CMK (cell line): Measurements from ENCODE around the gene PIEZO2.
A peak's percentile ranks its signal among the peaks of the same experiment; 100 is the strongest.

Source experiments
- DNase-seq: peaks from one replicate; pipeline ENCODE4 v3.0.0-alpha.2; 2010; ENCODE audit warnings: low read depth

Gene PIEZO2

GRCh38 chr18:10843565-10843964, 305.8 kb downstream of the PIEZO2 start:
- no peak for DNase-seq

DNA sequence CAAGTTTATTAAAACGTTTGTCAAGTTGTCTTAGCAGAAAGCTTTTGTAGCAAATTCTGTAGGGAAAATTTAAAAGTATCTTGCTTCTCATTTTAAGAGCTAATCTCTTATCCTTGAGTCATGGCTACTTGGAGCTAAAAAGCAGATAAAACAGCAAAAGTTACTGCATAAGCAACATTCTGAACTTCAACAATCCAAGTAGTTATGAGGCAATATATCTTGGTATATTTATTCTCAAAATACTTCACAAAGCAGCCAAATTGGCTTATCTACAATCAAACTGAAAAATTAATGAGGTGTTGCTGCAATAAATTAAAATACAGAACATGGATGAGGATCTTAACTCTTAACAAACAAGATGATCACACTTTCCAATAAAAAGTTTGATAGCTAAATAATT, 306.5 kb downstream of the PIEZO2 start:
- no peak for DNase-seq

GRCh38 chr18:10842371-10842770, 307.0 kb downstream of the PIEZO2 start:
- DNase-seq, result no peak

DNA sequence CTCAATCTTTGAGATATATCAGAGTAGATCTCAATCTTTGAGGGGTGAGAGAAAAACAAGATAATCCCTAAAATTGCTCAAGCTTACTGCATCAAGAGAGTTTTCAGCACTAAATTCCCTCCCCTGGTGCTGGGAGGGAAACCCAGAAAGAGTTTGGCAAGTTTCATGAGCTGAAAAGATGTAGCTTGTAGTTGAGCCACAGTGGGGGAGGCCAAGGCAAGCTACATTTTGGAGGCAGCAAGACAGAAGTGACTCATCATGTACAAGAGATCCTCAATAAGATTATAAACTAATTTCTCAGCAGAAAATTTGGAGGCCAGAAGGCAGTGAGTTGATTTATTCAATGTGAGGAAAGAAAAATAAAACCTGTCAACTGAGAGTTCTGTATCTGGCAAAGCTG, 308.2 kb downstream of the PIEZO2 start:
- no peak for DNase-seq

- DNase-seq, result no peak
Observed at GRCh38 chr18:10840743-10841142, 308.6 kb downstream of the PIEZO2 start.

GRCh38 chr18:10839421-10839820, 309.9 kb downstream of the PIEZO2 start:
- DNase-seq, result no peak

GRCh38 chr18:10838553-10838952, 310.8 kb downstream of the PIEZO2 start:
- no peak for DNase-seq

DNA sequence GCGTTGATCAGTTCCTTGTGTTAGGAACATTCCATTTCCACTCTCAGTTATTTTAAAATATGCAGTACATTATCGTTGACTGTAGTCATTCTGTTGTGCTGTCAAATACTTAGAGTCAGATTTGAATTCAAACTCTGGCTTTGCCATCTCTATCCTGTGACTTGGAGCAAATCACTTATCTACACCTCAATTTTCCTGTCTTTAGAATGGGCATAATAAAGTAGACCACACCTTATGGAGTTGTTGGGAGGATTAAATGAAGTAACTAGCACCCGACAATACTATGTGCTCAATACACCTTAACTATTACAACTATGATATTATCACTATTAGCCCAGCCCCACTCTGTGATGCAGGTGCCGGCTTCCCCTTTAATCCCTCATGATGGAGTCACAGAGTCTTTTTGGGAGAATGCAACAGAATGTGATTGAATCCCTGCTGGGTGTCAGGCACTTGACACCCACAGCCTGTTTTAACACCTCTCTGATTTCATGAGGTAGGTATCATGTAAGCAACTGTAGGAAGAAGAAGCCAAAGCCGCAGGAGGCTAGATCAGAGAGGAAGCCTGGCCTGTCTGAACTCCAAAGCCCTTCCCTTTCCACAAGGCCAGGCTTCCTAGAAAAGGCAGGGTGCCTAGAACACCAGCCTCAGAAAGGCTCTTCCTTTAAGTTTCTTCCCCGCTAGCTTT, 315.1 kb downstream of the PIEZO2 start:
- DNase-seq, result no peak

GRCh38 chr18:10833656-10834055, 315.7 kb downstream of the PIEZO2 start:
- no peak for DNase-seq

DNA sequence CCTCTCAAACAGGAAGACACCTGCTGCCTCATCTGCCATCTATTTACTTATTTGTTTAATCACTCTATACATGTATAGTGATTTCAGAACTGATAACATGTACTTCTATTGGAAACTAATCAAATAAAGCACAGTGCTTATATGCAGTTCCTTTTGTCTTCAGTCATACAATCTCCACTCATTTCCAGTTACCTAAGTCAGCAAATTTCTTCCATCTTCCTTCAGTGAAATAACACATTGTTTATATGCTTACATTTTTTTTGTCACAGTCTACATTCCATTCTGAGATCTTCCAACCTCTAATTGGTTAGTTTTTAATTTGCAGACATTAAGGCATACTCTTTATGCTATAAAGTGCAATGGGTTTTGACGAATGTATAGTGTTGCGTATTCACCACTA, 323.0 kb downstream of the PIEZO2 start:
- DNase-seq, result no peak

GRCh38 chr18:10822456-10822855, 326.9 kb downstream of the PIEZO2 start:
- peak; percentile 21 for DNase-seq

- DNase-seq, result no peak
Observed at GRCh38 chr18:10820681-10821080, 328.7 kb downstream of the PIEZO2 start.

DNA sequence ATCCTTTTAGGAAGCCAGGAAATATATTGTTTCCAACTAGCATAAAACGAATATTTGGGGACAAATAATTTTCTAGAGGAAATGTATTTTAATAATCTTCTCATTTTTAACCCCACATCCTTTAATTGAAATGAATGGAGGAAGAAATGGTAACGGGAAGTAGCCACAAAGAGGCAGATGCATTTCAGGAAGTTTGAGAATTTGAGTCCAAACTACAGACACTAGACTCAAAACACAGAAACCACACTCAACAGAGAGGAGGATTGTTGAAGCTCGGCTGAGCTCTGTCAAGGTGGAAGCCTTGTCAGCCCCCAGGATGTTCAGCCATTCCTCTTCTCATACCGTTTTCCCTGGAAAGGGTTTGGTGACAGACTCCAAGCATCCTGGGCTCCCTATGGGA, 335.0 kb downstream of the PIEZO2 start:
- DNase-seq, result no peak

DNA sequence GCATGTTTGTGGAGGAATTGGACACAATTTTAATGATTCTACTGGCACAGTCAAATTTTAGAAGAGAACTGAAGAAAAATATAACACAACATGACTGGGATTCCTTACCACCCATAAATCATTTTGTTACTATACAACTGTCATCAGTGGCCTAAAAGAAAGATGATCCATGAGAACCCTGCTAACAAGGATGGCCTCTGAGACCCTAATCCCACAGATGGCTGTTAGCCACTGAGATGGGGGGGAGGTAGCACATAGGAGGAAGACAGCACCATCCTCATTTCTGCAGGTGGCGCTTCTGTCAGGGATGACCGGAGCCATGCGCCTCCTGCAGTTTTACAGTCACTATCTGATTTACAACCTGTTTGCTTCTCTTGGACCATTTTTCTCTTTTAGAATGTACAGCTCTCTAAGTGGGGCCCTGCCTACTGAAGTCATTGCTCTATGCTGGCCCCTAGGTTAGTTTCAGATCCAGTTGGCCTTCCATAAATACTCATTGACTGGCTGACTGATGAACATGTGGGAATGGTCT, 343.7 kb downstream of the PIEZO2 start:
- no peak for DNase-seq

DNA sequence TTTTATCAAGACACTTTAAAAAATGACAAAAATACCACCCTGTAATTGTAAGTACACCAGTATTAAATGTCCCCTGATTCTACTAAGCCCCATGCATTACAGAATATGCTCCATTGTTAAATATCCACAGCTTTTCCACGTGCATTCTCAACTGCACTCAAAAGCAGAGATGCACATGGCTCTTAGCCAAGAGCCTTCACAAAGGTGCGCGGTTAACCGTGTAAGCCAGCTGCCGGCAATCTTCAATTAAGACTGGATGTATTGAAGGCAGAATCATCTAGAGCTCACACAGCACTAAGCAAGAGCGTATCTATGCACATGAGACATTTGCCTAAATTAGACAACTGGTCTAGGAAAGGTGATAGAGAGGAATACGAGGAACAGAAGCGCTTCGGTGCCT, 345.2 kb downstream of the PIEZO2 start:
- DNase-seq, result no peak

DNA sequence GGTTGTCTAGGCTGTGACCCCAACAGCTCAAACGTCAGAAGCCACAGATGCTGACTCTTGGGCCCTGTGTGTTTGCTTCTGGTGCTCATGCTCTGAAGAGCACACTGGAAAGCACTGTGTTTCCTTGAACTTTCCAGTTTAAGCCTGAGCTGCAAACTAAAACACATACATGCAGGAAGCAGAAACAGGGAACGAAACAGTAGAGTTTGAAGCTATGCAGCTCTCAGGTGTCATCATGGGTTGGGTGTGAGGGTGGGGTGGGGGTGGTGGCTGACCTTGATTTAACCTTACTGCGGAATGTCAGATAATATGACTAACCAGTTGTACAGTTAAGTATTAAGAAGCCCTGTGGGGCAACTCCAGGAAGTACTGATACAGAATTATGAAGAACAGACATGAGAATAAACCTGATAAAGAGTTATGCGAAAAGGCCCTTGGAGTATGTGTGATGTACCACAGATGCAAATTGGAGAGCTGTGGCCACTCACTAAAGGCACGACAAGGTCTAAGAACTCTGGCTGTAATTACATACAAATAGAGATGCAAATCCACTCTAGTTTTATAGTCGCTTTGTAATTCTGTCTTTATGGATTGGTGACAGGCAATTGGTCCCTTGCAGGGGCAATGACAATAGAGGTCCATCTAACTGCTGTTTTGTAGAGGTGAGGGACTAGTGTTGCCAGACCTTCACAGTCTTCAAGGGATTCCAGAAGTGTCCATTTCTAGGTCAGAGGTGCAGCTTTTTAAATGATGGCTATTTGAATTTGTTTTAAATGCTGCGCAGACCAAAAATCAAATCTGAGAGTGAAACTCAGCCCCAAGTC, 350.4 kb downstream of the PIEZO2 start:
- DNase-seq, result no peak

DNA sequence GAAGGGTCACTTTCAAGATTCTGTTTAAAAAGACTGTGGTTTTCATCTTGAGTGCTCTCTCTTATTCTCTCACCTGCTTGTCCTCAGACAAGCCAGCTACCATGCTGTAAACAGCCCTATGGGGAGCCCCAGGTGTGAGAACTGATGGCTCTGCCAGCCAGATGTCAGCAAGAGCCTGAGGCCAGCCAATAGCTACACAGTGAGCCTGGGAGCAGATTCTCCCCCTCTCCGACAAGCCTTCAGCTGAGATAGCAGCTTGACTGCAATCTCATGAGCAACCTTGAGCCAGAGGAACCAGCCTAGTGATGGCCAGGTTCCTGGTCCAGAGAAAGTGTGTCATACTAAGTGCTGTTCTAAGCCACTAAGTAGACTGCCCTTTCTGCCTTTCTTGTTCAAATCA, 351.5 kb downstream of the PIEZO2 start:
- DNase-seq, result no peak

- no peak for DNase-seq
Observed at GRCh38 chr18:10794771-10795170, 354.6 kb downstream of the PIEZO2 start.

DNA sequence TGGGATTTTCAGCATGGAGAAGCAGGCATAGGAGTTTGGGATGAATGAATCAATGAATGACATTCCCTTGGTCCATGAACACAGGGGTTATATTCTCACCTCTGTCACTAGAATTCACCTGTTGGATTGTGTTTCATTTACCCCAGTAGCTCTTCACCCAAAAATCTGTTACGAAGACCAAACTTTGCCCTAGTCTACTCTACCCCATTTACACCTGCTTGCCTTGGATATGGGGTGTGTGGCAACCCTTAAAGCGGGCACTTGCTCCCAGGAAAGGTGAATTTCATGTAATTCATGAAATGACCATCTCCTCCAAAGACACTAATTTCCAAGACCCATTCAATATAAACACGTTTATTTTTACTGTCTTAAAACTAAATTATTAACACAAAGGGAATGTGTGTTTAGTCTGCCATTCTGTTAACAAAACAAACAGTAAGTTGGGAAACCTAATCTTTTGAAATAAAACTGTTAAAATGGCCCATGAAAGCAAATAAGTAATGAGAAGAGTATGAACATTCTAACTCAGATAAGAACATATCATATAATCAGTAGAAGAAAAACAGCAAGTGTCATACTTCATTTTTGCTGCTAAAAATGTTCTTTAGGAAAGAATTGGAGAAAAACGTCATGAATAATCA, 355.5 kb downstream of the PIEZO2 start:
- DNase-seq, result no peak

- no peak for DNase-seq
Observed at GRCh38 chr18:10792181-10792580, 357.2 kb downstream of the PIEZO2 start.

- DNase-seq, result no peak
Observed at GRCh38 chr18:10791169-10791831, 358.1 kb downstream of the PIEZO2 start.

GRCh38 chr18:10789180-10789579, 360.2 kb downstream of the PIEZO2 start:
- DNase-seq, result peak; percentile 8
